ENCODE measurements around the gene ITPK1.
A peak's percentile ranks its signal among the peaks of the same experiment; 100 is the strongest.

Gene ITPK1

DNA sequence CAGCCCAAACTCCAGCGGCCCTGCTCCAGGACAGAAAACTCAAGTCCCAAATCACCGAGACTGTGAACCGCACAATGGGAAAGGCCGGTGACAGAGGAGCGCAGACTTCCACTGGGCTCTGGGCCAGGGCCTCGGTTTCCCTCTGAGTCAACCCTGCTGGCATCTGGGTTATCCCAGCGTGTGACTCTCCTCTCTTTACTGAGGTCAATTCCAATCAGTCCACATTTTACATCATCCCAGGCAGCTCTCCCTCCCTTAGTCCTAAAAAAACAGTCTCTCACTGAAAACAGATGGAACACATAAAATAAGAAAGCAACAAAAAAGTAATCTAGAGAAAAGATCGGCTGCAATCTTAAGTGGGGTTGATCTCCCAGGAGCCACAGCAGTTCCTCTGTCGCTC is 36.9 kb downstream of the ITPK1 start:
- Histone ChIP-seq H3K9me3 (ENCODE audit: low read length) (no peaks in the 10 kb centered on the region), H3K4me3 (ENCODE audit: low read depth in 1 of 2, low read length in 2 of 2) (no peak overlapping the region), H3K36me3 (ENCODE audit: insufficient read depth, low read length) (no peaks in the 10 kb centered on the region), H3K27me3 (ENCODE audit: control insufficient read depth in 1 of 2, insufficient read depth in 2 of 2, low read length in 2 of 2) (no peaks in the 10 kb centered on the region), H3K4me1 (ENCODE audit: insufficient read depth, low read length) (peaks cover 28% of the 10 kb centered on the region), H3K9ac (ENCODE audit: low read length) (no peak overlapping the region), H3K27ac (ENCODE audit: low read depth, low read length) (no peak overlapping the region)

DNA sequence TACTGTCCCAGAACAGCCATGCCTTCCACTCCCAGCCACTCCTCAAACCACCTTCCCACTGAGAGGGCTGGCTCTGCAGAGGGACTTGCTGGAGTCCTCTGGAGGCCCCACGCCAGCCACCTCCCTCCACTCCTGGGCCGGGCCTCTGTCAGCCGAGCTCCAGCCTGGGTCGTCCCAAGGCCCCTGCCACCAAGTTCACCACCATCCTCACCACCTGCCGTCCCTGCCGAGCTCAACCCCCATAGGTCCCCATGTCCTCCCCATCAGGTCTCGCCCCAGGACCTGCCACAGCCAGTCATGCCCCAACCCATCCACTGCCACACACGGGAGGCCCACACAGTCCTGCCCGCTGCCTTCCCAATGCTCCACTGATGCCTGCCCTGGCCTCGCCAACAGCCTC is 39.0 kb downstream of the ITPK1 start:
- H3K9ac ChIP-seq (ENCODE audit: low read length): no peak overlapping the region
- H3K4me1 ChIP-seq (ENCODE audit: insufficient read depth, low read length): peaks cover 37% of the 10 kb centered on the region
- no peak overlapping the region for H3K27ac ChIP-seq (ENCODE audit: low read depth, low read length)
- no peaks in the 10 kb centered on the region for H3K27me3 ChIP-seq (ENCODE audit: control insufficient read depth in 1 of 2, insufficient read depth in 2 of 2, low read length in 2 of 2)
- H3K9me3 ChIP-seq (ENCODE audit: low read length): no peaks in the 10 kb centered on the region
- peaks cover 4% of the 10 kb centered on the region for H3K36me3 ChIP-seq (ENCODE audit: insufficient read depth, low read length)
- H3K4me3 ChIP-seq (ENCODE audit: low read depth in 1 of 2, low read length in 2 of 2): no peak overlapping the region

DNA sequence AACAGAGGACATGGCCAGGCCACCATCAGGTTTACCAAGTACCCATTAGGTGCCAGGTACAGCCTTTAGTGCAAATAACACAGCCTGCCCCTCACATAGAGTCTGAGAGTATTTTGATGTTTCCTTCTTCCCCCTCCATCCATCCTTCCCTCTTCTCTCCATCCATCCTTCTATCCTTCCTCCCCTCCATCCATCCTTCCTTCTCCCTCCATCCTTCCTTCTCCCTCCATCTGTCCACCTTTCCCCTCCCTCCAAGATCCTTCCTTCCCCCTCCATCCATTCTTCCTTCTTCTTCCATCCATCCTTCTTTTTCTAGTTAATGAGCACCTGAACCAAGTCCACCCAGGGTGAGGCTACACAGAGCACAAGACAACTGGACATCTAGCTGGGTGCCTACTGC is 39.8 kb downstream of the ITPK1 start:
- H3K9ac ChIP-seq (ENCODE audit: low read length): no peak overlapping the region
- no peak overlapping the region for H3K4me3 ChIP-seq (ENCODE audit: low read depth in 1 of 2, low read length in 2 of 2)
- no peak overlapping the region for H3K27ac ChIP-seq (ENCODE audit: low read depth, low read length)
- H3K9me3 ChIP-seq (ENCODE audit: low read length): no peaks in the 10 kb centered on the region
- no peaks in the 10 kb centered on the region for H3K27me3 ChIP-seq (ENCODE audit: control insufficient read depth in 1 of 2, insufficient read depth in 2 of 2, low read length in 2 of 2)
- peaks cover 41% of the 10 kb centered on the region for H3K4me1 ChIP-seq (ENCODE audit: insufficient read depth, low read length)
- H3K36me3 ChIP-seq (ENCODE audit: insufficient read depth, low read length): peaks cover 4% of the 10 kb centered on the region

DNA sequence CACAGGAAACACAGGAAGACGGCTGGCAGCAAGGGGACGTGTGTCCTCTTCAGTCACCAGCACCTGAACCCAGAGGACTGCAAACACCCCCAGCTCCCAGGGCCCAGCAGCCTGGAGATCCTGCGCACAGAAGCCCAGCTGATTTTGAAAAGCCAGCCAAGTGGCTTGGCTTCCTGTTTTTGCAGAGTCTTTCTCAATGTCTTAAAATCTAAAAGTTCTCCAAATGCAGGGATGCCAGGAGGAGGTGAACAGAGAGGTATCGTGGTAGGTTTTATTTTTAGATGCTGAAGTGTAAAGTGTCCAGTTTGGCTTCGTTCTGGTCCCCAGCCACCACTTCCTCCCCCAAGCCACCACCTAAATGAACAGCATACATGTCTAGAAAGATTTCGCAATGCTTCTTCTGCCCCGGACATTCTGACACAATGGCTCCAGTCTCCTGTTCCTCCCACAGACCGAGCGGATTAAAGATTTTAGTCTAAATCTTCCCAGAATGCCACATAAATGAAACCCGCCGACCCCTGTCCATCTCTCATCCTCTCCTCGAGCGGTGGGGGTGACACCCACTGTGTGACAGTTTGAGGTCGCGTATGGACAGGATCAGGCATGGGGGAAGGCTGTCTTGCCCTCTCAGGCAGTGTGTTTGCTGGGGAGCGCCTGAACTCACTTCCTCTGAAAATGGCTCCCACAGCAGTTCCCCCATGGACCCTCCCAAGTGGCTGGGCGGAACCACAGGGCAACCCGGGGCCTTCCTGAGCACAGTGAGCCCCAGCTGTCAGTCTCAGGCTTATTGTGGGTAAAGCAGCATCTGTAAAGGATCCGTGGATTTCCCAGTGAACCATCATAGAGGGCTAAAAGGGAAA is 41.6 kb downstream of the ITPK1 start:
- H3K9ac ChIP-seq (ENCODE audit: low read length): no peak overlapping the region
- peak overlapping the region; percentile 14 for H3K27ac ChIP-seq (ENCODE audit: low read depth, low read length)
- H3K27me3 ChIP-seq (ENCODE audit: control insufficient read depth in 1 of 2, insufficient read depth in 2 of 2, low read length in 2 of 2): no peaks in the 10 kb centered on the region
- H3K4me1 ChIP-seq (ENCODE audit: insufficient read depth, low read length): peaks cover 41% of the 10 kb centered on the region
- no peak overlapping the region for H3K4me3 ChIP-seq (ENCODE audit: low read depth in 1 of 2, low read length in 2 of 2)
- H3K36me3 ChIP-seq (ENCODE audit: insufficient read depth, low read length): peaks cover 4% of the 10 kb centered on the region
- H3K9me3 ChIP-seq (ENCODE audit: low read length): no peaks in the 10 kb centered on the region

DNA sequence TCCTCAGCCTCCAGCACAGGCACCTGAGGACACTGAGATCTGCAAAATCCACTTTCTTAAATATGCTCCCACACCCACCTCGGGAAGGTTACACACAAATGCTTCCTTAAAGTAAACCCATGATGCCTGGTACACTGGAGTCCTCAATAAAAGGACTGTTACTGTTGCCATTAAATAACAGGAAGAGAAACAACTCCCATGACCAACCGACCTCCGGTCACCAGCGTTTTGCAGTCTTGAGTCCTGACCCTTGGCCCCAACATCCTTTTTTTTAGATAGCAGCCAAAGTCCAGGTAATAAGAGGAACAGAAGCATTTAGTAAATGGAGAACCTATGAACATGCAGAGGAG is 42.4 kb downstream of the ITPK1 start:
- Histone ChIP-seq H3K9me3 (ENCODE audit: low read length) (no peaks in the 10 kb centered on the region), H3K27ac (ENCODE audit: low read depth, low read length) (no peak overlapping the region), H3K4me1 (ENCODE audit: insufficient read depth, low read length) (peaks cover 33% of the 10 kb centered on the region), H3K27me3 (ENCODE audit: control insufficient read depth in 1 of 2, insufficient read depth in 2 of 2, low read length in 2 of 2) (no peaks in the 10 kb centered on the region), H3K36me3 (ENCODE audit: insufficient read depth, low read length) (peaks cover 4% of the 10 kb centered on the region), H3K9ac (ENCODE audit: low read length) (no peak overlapping the region), H3K4me3 (ENCODE audit: low read depth in 1 of 2, low read length in 2 of 2) (no peak overlapping the region)

DNA sequence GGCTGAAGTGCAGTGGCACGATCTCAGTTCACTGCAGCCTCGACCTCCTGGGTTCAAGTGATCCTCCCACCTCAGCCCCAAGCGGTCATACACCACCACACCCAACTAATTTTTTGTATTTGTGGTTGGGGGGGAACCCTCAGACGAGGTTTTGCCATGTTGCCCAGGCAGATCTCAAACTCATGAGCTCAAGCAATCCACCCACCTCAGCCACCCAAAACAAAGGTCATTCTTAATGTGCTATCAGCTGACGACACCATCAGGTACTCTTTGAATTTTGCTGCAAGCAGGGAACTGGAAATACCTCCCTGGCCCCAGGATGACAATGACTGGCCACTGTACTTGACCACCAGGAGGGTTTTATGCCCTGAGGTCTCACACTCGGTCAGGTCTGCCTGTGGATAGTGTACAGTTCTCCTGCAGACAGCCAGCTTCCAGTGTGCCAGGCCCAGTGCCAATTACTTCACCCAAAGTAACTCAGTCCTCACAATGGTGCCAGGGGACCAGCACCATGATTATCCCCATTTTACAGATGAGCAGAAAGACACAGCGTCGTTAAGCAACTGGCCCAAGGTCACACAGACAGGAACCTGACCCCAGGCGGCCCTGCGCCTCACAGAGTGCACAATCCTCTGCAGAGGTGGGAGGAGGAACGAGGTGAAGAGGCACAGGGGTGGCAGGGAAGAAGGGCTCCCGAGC is 42.9 kb downstream of the ITPK1 start:
- Histone ChIP-seq H3K36me3 (ENCODE audit: insufficient read depth, low read length) (peaks cover 4% of the 10 kb centered on the region), H3K4me3 (ENCODE audit: low read depth in 1 of 2, low read length in 2 of 2) (no peak overlapping the region), H3K9ac (ENCODE audit: low read length) (no peak overlapping the region), H3K27ac (ENCODE audit: low read depth, low read length) (no peak overlapping the region), H3K27me3 (ENCODE audit: control insufficient read depth in 1 of 2, insufficient read depth in 2 of 2, low read length in 2 of 2) (no peaks in the 10 kb centered on the region), H3K9me3 (ENCODE audit: low read length) (no peaks in the 10 kb centered on the region), H3K4me1 (ENCODE audit: insufficient read depth, low read length) (peaks cover 28% of the 10 kb centered on the region)

DNA sequence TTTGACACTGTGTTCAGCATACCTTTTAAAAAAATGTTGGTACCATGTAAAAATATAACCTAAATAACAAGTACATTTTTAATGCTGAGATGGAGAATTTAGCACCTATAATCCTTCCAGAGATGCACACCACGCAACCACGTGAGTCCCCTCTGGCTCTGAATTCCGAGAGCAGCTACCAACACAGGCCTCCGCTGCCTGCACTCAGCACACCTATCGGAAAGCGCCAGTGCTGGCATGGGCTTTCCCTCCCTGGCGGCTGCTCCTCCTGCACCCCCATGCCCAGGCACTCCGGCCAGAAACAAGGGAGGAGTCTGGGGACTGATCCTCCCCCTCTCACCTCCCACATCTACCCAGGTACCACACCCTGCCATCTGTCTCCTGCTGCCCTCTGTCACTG is 47.0 kb downstream of the ITPK1 start:
- Histone ChIP-seq H3K4me3 (ENCODE audit: low read depth in 1 of 2, low read length in 2 of 2) (no peak overlapping the region), H3K27ac (ENCODE audit: low read depth, low read length) (peak overlapping the region; percentile 24), H3K27me3 (ENCODE audit: control insufficient read depth in 1 of 2, insufficient read depth in 2 of 2, low read length in 2 of 2) (no peaks in the 10 kb centered on the region), H3K36me3 (ENCODE audit: insufficient read depth, low read length) (peaks cover 4% of the 10 kb centered on the region), H3K4me1 (ENCODE audit: insufficient read depth, low read length) (peaks cover 44% of the 10 kb centered on the region), H3K9ac (ENCODE audit: low read length) (no peak overlapping the region), H3K9me3 (ENCODE audit: low read length) (no peaks in the 10 kb centered on the region)

DNA sequence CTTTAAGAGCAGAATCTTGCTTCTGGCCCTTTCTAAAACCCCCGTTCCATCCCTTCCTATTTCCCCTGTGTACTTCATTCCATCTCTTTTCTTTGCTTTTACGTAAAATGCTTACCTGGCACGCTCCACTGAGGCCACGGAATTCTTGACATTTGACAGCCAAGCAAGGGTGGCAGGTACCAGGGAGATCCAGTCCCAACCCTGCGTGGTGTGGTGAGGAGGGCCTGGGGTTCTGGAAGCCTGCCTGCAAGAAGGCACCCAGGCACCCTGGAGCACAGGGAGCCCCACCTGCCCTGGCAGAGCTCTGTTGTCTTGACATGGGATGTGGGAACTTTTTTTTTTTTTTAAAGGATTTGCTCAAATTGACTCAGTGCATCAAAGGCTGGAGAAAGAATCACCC is 48.6 kb downstream of the ITPK1 start:
- H3K27ac ChIP-seq (ENCODE audit: low read depth, low read length): no peak overlapping the region

DNA sequence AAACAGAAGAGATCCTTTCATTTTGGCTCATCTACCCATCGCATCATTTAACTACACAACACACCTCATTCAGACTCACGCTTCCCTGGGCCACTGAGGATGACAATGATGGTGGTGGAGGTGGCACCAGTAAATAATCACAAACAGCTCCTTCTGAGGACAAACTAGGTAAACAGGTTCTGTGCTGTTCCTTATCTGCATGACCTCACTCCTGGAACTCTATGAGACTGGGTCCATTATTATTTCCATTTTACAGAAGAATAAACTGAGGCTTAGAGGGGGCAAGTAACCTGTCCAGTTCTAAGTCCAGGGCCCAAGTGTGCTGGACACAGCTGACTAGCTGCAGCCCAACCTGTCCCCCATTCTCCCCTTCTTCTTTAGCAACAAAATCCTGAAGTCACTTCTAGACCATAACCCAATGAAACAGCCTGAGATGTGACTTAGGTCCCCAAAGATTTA is 50.4 kb downstream of the ITPK1 start:
- Histone ChIP-seq H3K27ac (ENCODE audit: low read depth, low read length) (peak overlapping the region; percentile 28), H3K4me1 (ENCODE audit: insufficient read depth, low read length) (peaks cover 52% of the 10 kb centered on the region), H3K9ac (ENCODE audit: low read length) (no peak overlapping the region), H3K36me3 (ENCODE audit: insufficient read depth, low read length) (no peaks in the 10 kb centered on the region), H3K4me3 (ENCODE audit: low read depth in 1 of 2, low read length in 2 of 2) (no peak overlapping the region), H3K9me3 (ENCODE audit: low read length) (no peaks in the 10 kb centered on the region), H3K27me3 (ENCODE audit: control insufficient read depth in 1 of 2, insufficient read depth in 2 of 2, low read length in 2 of 2) (no peaks in the 10 kb centered on the region)

More for the DNA sequence above, 48.6 kb downstream of the ITPK1 start:
- Histone ChIP-seq H3K4me3 (ENCODE audit: low read depth in 1 of 2, low read length in 2 of 2) (no peak overlapping the region), H3K4me1 (ENCODE audit: insufficient read depth, low read length) (peaks cover 46% of the 10 kb centered on the region), H3K9ac (ENCODE audit: low read length) (no peak overlapping the region), H3K36me3 (ENCODE audit: insufficient read depth, low read length) (no peaks in the 10 kb centered on the region), H3K9me3 (ENCODE audit: low read length) (no peaks in the 10 kb centered on the region), H3K27me3 (ENCODE audit: control insufficient read depth in 1 of 2, insufficient read depth in 2 of 2, low read length in 2 of 2) (no peaks in the 10 kb centered on the region)

DNA sequence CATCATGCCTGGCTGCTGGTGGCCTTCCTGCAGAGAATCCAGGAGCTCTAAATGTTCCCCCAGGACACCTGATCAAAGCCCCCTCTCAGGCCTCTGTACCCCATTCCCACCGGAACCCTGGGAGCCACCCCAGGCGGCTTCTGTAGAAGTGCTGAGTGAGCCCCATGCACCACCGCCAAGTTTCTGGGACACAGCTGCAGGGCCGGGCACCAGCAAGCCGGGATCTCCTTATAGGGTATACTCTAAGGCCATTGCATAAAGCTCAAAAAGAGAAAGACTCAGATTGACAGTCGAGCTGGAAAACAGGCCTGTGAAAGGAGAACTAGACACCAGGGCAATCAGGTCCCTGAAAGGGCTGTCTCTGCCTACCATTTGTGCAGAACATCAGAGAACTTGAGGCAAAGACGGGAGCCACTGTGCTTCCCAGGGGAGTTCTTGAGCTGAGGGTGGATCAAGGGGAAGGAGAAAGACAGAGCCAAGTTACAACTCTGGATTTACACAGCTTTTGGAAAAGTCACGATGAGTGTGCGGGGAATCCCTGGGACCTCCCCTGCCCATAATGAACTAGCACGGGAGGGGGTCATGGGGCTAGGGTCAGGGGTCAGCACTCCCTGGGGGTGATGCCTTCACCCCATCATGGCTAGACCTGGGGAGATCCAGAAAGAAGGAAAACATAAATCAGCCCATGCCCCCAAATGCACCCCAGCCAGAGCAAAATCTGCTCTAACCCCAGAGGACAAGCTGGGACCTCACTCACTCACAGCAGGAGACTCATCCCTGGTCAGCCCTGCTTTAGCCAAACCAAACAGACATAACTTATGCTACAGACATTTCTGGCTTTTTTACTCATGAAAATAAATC is 51.1 kb downstream of the ITPK1 start:
- H3K27ac ChIP-seq (ENCODE audit: low read depth, low read length): peak overlapping the region; percentile 59
- H3K36me3 ChIP-seq (ENCODE audit: insufficient read depth, low read length): no peaks in the 10 kb centered on the region
- peak overlapping the region in 1 of 2 donors; percentile 1 for H3K4me3 ChIP-seq (ENCODE audit: low read depth in 1 of 2, low read length in 2 of 2)
- H3K9ac ChIP-seq (ENCODE audit: low read length): no peak overlapping the region
- H3K4me1 ChIP-seq (ENCODE audit: insufficient read depth, low read length): peaks cover 58% of the 10 kb centered on the region
- no peaks in the 10 kb centered on the region for H3K9me3 ChIP-seq (ENCODE audit: low read length)
- no peaks in the 10 kb centered on the region for H3K27me3 ChIP-seq (ENCODE audit: control insufficient read depth in 1 of 2, insufficient read depth in 2 of 2, low read length in 2 of 2)

DNA sequence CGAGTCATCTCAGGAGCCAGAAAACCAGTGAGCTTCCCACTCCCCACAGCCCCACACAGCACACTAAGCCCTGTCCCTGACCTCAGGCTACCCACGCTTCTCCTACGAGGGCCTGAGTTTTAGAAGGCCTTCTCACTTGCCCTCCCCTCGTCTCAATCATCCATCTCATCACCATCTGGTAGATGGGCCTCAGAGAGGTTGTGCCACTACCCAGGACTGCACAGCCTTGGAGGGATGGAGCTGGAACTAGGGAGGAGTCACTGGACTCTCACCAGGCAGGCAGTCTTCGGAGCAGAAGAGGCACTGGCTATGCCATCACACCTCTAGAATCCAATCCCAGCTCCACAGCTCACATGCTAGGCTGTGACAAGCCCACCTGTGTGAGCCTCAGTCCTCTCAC is 52.3 kb downstream of the ITPK1 start:
- Histone ChIP-seq H3K4me3 (ENCODE audit: low read depth in 1 of 2, low read length in 2 of 2) (no peak overlapping the region), H3K27me3 (ENCODE audit: control insufficient read depth in 1 of 2, insufficient read depth in 2 of 2, low read length in 2 of 2) (no peaks in the 10 kb centered on the region), H3K36me3 (ENCODE audit: insufficient read depth, low read length) (no peaks in the 10 kb centered on the region), H3K9me3 (ENCODE audit: low read length) (no peaks in the 10 kb centered on the region), H3K9ac (ENCODE audit: low read length) (no peak overlapping the region), H3K27ac (ENCODE audit: low read depth, low read length) (peak overlapping the region; percentile 82), H3K4me1 (ENCODE audit: insufficient read depth, low read length) (peaks cover 58% of the 10 kb centered on the region)

Measured in muscle layer of colon (tissue), 2 donors.